Endothelial cell of umbilical vein (primary cell): ENCODE measurements around the gene UBE2L3. TPM values are rescaled to one million over a fixed set of nuclear protein-coding genes. Genes with fewer than 3 reads are reported as not detected.

Experiments
- BruUV-seq: library from RNA; stranded (reverse); fragments of 400-500 nt; replicated peaks from 2 replicates; lab custom pipeline; 2021; lab: Mats Ljungman, UMichigan
- CTCF ChIA-PET: fragments of 300-600, 350-600 bp; sonication (Branson Sonifier 250); formaldehyde crosslinking; loops from one replicate; lab custom pipeline; 2021; ENCODE audit warnings: antibody characterized with exemption, inconsistent platforms; lab: Charles Lee
- POLR2A ChIA-PET: fragments of 300-600, 350-600 bp; sonication (Branson Sonifier 250); formaldehyde crosslinking; loops from one replicate; lab custom pipeline; 2021; ENCODE audit warnings: antibody characterized with exemption, inconsistent platforms; lab: Charles Lee
- DNase-seq: peaks from one replicate; pipeline ENCODE4 v3.0.0-alpha.2; 2011; ENCODE audit warnings: low read depth, low spot score
- FAIRE-seq: peaks from 2 replicates; lab custom pipeline; 2011; peaks lifted over from hg19 to GRCh38; lab: Jason Lieb, UNC
- H2AFZ ChIP-seq: 2 replicates; pipeline ENCODE4 v1.6.0; 2012; ENCODE audit warnings: low read depth, low read length, control low read depth, inconsistent platforms
- H3K27ac ChIP-seq: 2 replicates; pipeline ENCODE4 v1.5.1; 2011; ENCODE audit warnings: low read depth, mild to moderate bottlenecking, control low read depth, low read length, moderate library complexity; ENCODE audit not compliant: insufficient read depth
- H3K27me3 ChIP-seq, 2 experiments: 2 replicates each; pipeline versions ENCODE4 v1.6.0 to v1.6.1; 2011; ENCODE audit warnings: low read length in 2 of 2, mixed read lengths in 1 of 2; ENCODE audit not compliant: control insufficient read depth in 2 of 2, insufficient read depth in 2 of 2
- H3K36me3 ChIP-seq, 2 experiments: 2 replicates in 1 of 2; 3 replicates in 1 of 2; pipeline ENCODE4 v1.5.1; 2011; ENCODE audit warnings: low read length in 2 of 2, mild to moderate bottlenecking in 1 of 2, moderate library complexity in 1 of 2; ENCODE audit not compliant: control insufficient read depth in 2 of 2, insufficient read depth in 2 of 2; ENCODE audit errors: extremely low read depth in 1 of 2
- H3K4me1 ChIP-seq: 3 replicates; pipeline ENCODE4 v1.5.1; 2011; ENCODE audit warnings: mild to moderate bottlenecking, low read length; ENCODE audit not compliant: control insufficient read depth, insufficient read depth; ENCODE audit errors: extremely low read depth
- H3K4me2 ChIP-seq: 2 replicates; pipeline ENCODE4 v1.6.1; 2011; ENCODE audit warnings: low read length, control low read depth, mixed read lengths; ENCODE audit not compliant: insufficient read depth
- H3K4me3 ChIP-seq, 3 experiments: fragments of 200-600 bp in 1 of 3; sonication (generic), shearing (Covaris generic) in 1 of 3; replicated peaks in 1 of 3; 2 replicates each; pipeline ENCODE4 v1.5.1; 2011 to 2016; ENCODE audit warnings: control low read depth in 3 of 3, low read length in 3 of 3, mild to moderate bottlenecking in 2 of 3, inconsistent platforms in 1 of 3, low read depth in 1 of 3, moderate library complexity in 1 of 3; ENCODE audit not compliant: insufficient read depth in 1 of 3
- H3K79me2 ChIP-seq: 2 replicates; pipeline ENCODE4 v1.6.0; 2012; ENCODE audit warnings: low read length, inconsistent platforms; ENCODE audit not compliant: control insufficient read depth, insufficient read depth
- H3K9ac ChIP-seq: replicated peaks from 2 replicates; pipeline ENCODE3; 2011; ENCODE audit warnings: low read length, control low read depth; ENCODE audit not compliant: insufficient read depth; ENCODE audit errors: extremely low read depth
- H3K9me1 ChIP-seq: replicated peaks from 3 replicates; pipeline ENCODE4 v1.6.0; 2011; ENCODE audit warnings: mild to moderate bottlenecking, low read length; ENCODE audit not compliant: control insufficient read depth, insufficient read depth; ENCODE audit errors: extremely low read depth
- H3K9me3 ChIP-seq: replicated peaks from 2 replicates; pipeline ENCODE4 v1.5.1; 2012; ENCODE audit warnings: low read length, inconsistent platforms; ENCODE audit not compliant: control insufficient read depth, insufficient read depth
- H4K20me1 ChIP-seq: replicated peaks from 2 replicates; pipeline ENCODE3; 2011; ENCODE audit warnings: mild to moderate bottlenecking, low read length; ENCODE audit not compliant: control insufficient read depth, insufficient read depth; ENCODE audit errors: extremely low read depth
- EZH2 ChIP-seq: IDR thresholded peaks from 2 replicates; pipeline ENCODE4 v1.6.1; 2012; ENCODE audit warnings: borderline replicate concordance, low read depth, mild to moderate bottlenecking, moderate library complexity, low read length, inconsistent platforms; ENCODE audit not compliant: severe bottlenecking
- FOS ChIP-seq: IDR thresholded peaks from 2 replicates; pipeline ENCODE4 v1.6.1; 2011; ENCODE audit warnings: mild to moderate bottlenecking, low read length, moderate library complexity, borderline replicate concordance; ENCODE audit not compliant: insufficient read depth
- GATA2 ChIP-seq: IDR thresholded peaks from 2 replicates; pipeline ENCODE4 v1.7.0; 2011; ENCODE audit warnings: low read depth, mild to moderate bottlenecking, moderate library complexity, mixed read lengths, low read length; ENCODE audit not compliant: insufficient read length, insufficient read depth
- JUN ChIP-seq: IDR thresholded peaks from 2 replicates; pipeline ENCODE4 v1.6.1; 2011; ENCODE audit warnings: borderline replicate concordance, low read depth; ENCODE audit not compliant: insufficient read length, insufficient read depth
- MYC ChIP-seq: IDR thresholded peaks from one replicate; pipeline ENCODE4 v1.6.1; 2011; ENCODE audit warnings: mild to moderate bottlenecking, low read depth, low read length
- POLR2A ChIP-seq: IDR thresholded peaks from 2 replicates; pipeline ENCODE4 v1.6.1; 2012; ENCODE audit warnings: low read depth, mild to moderate bottlenecking, control low read depth, low read length
- POLR2AphosphoS5 ChIP-seq: IDR thresholded peaks from 2 replicates; pipeline ENCODE4 v1.6.1; 2012; ENCODE audit warnings: low read depth, mild to moderate bottlenecking, control low read depth, low read length, moderate library complexity; ENCODE audit not compliant: insufficient read depth
- dilution Hi-C: fragments of 300-500 bp; cut with MboI; formaldehyde crosslinking; loops from one replicate; pipeline ENCODE4 v1.15.0; 2019; ENCODE audit warnings: low sequenced_read_pairs; ENCODE audit not compliant: extremely low pct_ligation_motif_present
- intact Hi-C: fragments of 100-400 bp; cut with micrococcal nuclease; formaldehyde crosslinking; loops from one replicate; pipeline ENCODE4 v1.10.0; 2022
- polyA plus RNA-seq, 4 experiments: library from polyadenylated mRNA; depleted of rRNA in 3 of 4; stranded (reverse) in 3 of 4; unstranded in 1 of 4; fragments of >200 nt; gene quantifications; 2 replicates each; pipeline versions ENCODE4 v1.2.1 to v1.2.3, GENCODE V29; 2011 to 2012; ENCODE audit warnings: missing spikeins in 1 of 4
- total RNA-seq: library from RNA; stranded (reverse); gene quantifications from 2 replicates; pipeline ENCODE4 v1.2.3, GENCODE V29; 2021
- TF ChIP-seq, protein P1 (sequence below), 2 donors: IDR thresholded peaks; 1 replicate in 1 of 2; 2 replicates in 1 of 2; pipeline ENCODE4 v1.5.1; 2011; ENCODE audit warnings: low read length in 2 of 2, mild to moderate bottlenecking in 2 of 2, moderate library complexity in 2 of 2, control low read depth in 1 of 2, inconsistent platforms in 1 of 2, low read depth in 1 of 2; ENCODE audit not compliant: insufficient read depth in 1 of 2; ENCODE audit errors: extremely low read depth in 1 of 2
- TF ChIP-seq, protein P2 (sequence below): IDR thresholded peaks from 2 replicates; pipeline ENCODE4 v1.6.1; 2011; ENCODE audit not compliant: insufficient read depth, insufficient read length

UBE2L3 gene
- total and polyA plus RNA-seq, 2 donors (not counting 3 experiments of a cell fraction or from before 2014, with no cell fraction given) = 66.0 to 83.5 TPM

DNA sequence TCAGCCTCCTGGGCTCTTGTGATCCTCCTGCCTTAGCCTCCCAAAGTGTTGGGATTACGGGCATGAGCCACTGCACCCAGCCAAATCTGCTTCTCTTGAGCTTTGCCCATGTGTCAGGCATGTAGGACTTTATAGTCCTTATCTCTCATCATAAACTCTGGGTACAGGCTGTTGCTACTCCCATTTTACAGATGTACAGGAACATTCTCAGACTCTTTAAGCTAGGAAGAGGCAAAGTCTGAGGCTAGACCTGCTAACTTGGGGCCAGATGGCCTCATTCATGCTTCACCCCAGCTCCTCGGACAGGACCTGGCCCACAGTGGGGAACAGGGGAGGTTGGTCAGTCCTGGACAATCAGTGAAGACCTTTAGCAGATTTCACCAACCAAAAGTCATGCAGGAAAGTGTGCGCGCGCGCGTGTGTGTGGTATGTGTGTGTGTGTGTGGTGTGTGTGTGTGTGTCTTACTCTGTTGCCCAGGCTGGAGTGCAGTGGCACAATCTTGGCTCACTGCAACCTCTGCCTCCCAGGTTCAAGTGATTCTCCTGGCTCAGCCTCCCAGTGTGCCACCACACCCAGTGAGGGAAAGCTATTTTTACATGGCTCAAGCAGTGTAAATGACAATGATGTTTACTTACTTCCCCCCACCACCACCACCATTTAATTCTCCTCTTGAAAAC, 38.5 kb downstream of the UBE2L3 start:
- no peak for FAIRE-seq
- dilution Hi-C loops = no loop called here
- DNase-seq = no peak
- Histone ChIP-seq H4K20me1 (peaks cover 12% of the 10 kb centered on the region), H2AFZ (no peak overlapping the region), H3K4me1 (no peaks in the 10 kb centered on the region), H3K4me2 (no peak overlapping the region), H3K79me2 (peaks cover 85% of the 10 kb centered on the region), H3K9me1 (no peaks in the 10 kb centered on the region), H3K9ac (no peak overlapping the region), H3K4me3 (no peak overlapping the region), H3K27ac (no peak overlapping the region), H3K27me3 (no peaks in the 10 kb centered on the region), H3K9me3 (no peaks in the 10 kb centered on the region), H3K36me3 (peaks cover 1 to 3% of the 10 kb centered on the region in 2 experiments)
- intact Hi-C loops = no loop called here
- TF ChIP-seq EZH2 = no peak
- no peak for TF ChIP-seq JUN
- TF ChIP-seq, protein P1, sequence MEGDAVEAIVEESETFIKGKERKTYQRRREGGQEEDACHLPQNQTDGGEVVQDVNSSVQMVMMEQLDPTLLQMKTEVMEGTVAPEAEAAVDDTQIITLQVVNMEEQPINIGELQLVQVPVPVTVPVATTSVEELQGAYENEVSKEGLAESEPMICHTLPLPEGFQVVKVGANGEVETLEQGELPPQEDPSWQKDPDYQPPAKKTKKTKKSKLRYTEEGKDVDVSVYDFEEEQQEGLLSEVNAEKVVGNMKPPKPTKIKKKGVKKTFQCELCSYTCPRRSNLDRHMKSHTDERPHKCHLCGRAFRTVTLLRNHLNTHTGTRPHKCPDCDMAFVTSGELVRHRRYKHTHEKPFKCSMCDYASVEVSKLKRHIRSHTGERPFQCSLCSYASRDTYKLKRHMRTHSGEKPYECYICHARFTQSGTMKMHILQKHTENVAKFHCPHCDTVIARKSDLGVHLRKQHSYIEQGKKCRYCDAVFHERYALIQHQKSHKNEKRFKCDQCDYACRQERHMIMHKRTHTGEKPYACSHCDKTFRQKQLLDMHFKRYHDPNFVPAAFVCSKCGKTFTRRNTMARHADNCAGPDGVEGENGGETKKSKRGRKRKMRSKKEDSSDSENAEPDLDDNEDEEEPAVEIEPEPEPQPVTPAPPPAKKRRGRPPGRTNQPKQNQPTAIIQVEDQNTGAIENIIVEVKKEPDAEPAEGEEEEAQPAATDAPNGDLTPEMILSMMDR (IDR thresholded peaks at IDR 0.05; ENCODE audit: extremely low read depth in 1 of 2, insufficient read depth in 1 of 2, low read depth in 1 of 2, low read length in 2 of 2) = no peak
- TF ChIP-seq, protein P2, sequence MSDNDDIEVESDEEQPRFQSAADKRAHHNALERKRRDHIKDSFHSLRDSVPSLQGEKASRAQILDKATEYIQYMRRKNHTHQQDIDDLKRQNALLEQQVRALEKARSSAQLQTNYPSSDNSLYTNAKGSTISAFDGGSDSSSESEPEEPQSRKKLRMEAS = no peak
- TF ChIP-seq FOS = no peak
- no peak for TF ChIP-seq POLR2AphosphoS5
- TF ChIP-seq POLR2A = no peak
- TF ChIP-seq GATA2 = no peak
- TF ChIP-seq MYC = no peak
- POLR2A ChIA-PET = no interaction called here
- CTCF ChIA-PET = interaction anchor here (0.9 to 1.4 kb wide), 2 partner anchors 27 to 35 kb away, joined by 3 to 4 read pairs; no protein-coding TSS in a partner anchor
- no TSS peak for BruUV-seq
